WTC11 (cell line): ENCODE data around the gene COL5A1.

Source experiments
- CBFB ChIP-seq: sonication (generic); formaldehyde crosslinking; IDR thresholded peaks from 2 replicates; pipeline ENCODE4 v1.8.1; 2022; ENCODE audit warnings: mild to moderate bottlenecking, low read depth, missing genetic modification reagents
- E2F1 ChIP-seq: sonication (generic); formaldehyde crosslinking; IDR thresholded peaks from 2 replicates; pipeline ENCODE4 v1.8.0; 2022; ENCODE audit warnings: mild to moderate bottlenecking, missing genetic modification reagents
- E2F5 ChIP-seq: sonication (generic); formaldehyde crosslinking; IDR thresholded peaks from 2 replicates; pipeline ENCODE4 v1.8.1; 2022; ENCODE audit warnings: mild to moderate bottlenecking, moderate library complexity, missing genetic modification reagents
- HMGXB4 ChIP-seq: sonication (generic); formaldehyde crosslinking; IDR thresholded peaks from 2 replicates; pipeline ENCODE4 v1.8.1; 2023; ENCODE audit warnings: mild to moderate bottlenecking, moderate library complexity, missing genetic modification reagents
- KAT7 ChIP-seq: sonication (generic); formaldehyde crosslinking; IDR thresholded peaks from 2 replicates; pipeline ENCODE4 v1.8.1; 2023; ENCODE audit warnings: missing genetic modification reagents, mild to moderate bottlenecking, borderline replicate concordance

GRCh38 chr9:134764473-134765269 is 123.1 kb downstream of the COL5A1 start:
- TF ChIP-seq KAT7 (no peak), CBFB (CRISPR knock-in tag) (no peak), HMGXB4 (CRISPR knock-in tag) (no peak), E2F1 (no peak), E2F5 (CRISPR knock-in tag) (no peak)
